ENCODE data around the gene NFATC2IP.

Gene NFATC2IP

GRCh38 chr16:28950648-28951409 is at the start of gene NFATC2IP:
NFATC2IP (plus strand) TSS chr16:28950937; CDS start chr16:28951012, 75 bp downstream.
- in situ Hi-C loops (cut with MboI; ENCODE audit: low sequenced_read_pairs), result no loop called here

GRCh38 chr16:28901862-28902261 is 48.9 kb upstream of the NFATC2IP start:
- in situ Hi-C loops (cut with MboI; ENCODE audit: low sequenced_read_pairs), result no loop called here

- in situ Hi-C loops (cut with MboI; ENCODE audit: low sequenced_read_pairs), result no loop called here
Observed at GRCh38 chr16:28902909-28903308, 47.8 kb upstream of the NFATC2IP start.

- in situ Hi-C loops (cut with MboI; ENCODE audit: low sequenced_read_pairs), result no loop called here
Observed at GRCh38 chr16:28903344-28904042, 47.2 kb upstream of the NFATC2IP start.

GRCh38 chr16:28904363-28904762 is 46.4 kb upstream of the NFATC2IP start:
- in situ Hi-C loops (cut with MboI; ENCODE audit: low sequenced_read_pairs), result no loop called here

GRCh38 chr16:28904828-28905227 is 45.9 kb upstream of the NFATC2IP start:
- in situ Hi-C loops (cut with MboI; ENCODE audit: low sequenced_read_pairs), result no loop called here

- in situ Hi-C loops (cut with MboI; ENCODE audit: low sequenced_read_pairs), result no loop called here
Observed at GRCh38 chr16:28905229-28905754, 45.4 kb upstream of the NFATC2IP start.

- in situ Hi-C loops (cut with MboI; ENCODE audit: low sequenced_read_pairs), result no loop called here
Observed at GRCh38 chr16:28905800-28906372, 44.9 kb upstream of the NFATC2IP start.

- in situ Hi-C loops (cut with MboI; ENCODE audit: low sequenced_read_pairs), result no loop called here
Observed at GRCh38 chr16:28910086-28911031, 40.4 kb upstream of the NFATC2IP start.

GRCh38 chr16:28912558-28912957 is 38.2 kb upstream of the NFATC2IP start:
- in situ Hi-C loops (cut with MboI; ENCODE audit: low sequenced_read_pairs), result no loop called here

- in situ Hi-C loops (cut with MboI; ENCODE audit: low sequenced_read_pairs), result no loop called here
Observed at GRCh38 chr16:28913946-28914724, 36.6 kb upstream of the NFATC2IP start.

GRCh38 chr16:28915181-28915580 is 35.6 kb upstream of the NFATC2IP start:
- in situ Hi-C loops (cut with MboI; ENCODE audit: low sequenced_read_pairs), result no loop called here

GRCh38 chr16:28917095-28917494 is 33.6 kb upstream of the NFATC2IP start:
- in situ Hi-C loops (cut with MboI; ENCODE audit: low sequenced_read_pairs), result no loop called here

- in situ Hi-C loops (cut with MboI; ENCODE audit: low sequenced_read_pairs), result no loop called here
Observed at GRCh38 chr16:28918698-28919097, 32.0 kb upstream of the NFATC2IP start.

- in situ Hi-C loops (cut with MboI; ENCODE audit: low sequenced_read_pairs), result no loop called here
Observed at GRCh38 chr16:28923231-28923587, 27.5 kb upstream of the NFATC2IP start.

- in situ Hi-C loops (cut with MboI; ENCODE audit: low sequenced_read_pairs), result no loop called here
Observed at GRCh38 chr16:28923652-28924398, 26.9 kb upstream of the NFATC2IP start.

- in situ Hi-C loops (cut with MboI; ENCODE audit: low sequenced_read_pairs), result no loop called here
Observed at GRCh38 chr16:28924399-28924761, 26.4 kb upstream of the NFATC2IP start.

GRCh38 chr16:28924762-28925385 is 25.9 kb upstream of the NFATC2IP start, which contains the start of gene RABEP2:
RABEP2 (minus strand) TSS chr16:28925238; CDS start chr16:28925163, 75 bp downstream.
- in situ Hi-C loops (cut with MboI; ENCODE audit: low sequenced_read_pairs), result no loop called here
